Activated CD4-positive, alpha-beta T cell treated with anti-CD3 and anti-CD28 coated beads, Interleukin-2, amount 50 U/mL, for 1 hour (primary cell): Measurements from ENCODE around the gene RAB43.
"Not testable (repeated sequence)": the region's sequence is repeated elsewhere in the genome, so short reads cannot be mapped to it uniquely, and the experiment has no call there.

Source experiments
- DNase-seq: peaks from one replicate; pipeline ENCODE4 v3.0.0-alpha.2; 2020

The RAB43 gene

DNA sequence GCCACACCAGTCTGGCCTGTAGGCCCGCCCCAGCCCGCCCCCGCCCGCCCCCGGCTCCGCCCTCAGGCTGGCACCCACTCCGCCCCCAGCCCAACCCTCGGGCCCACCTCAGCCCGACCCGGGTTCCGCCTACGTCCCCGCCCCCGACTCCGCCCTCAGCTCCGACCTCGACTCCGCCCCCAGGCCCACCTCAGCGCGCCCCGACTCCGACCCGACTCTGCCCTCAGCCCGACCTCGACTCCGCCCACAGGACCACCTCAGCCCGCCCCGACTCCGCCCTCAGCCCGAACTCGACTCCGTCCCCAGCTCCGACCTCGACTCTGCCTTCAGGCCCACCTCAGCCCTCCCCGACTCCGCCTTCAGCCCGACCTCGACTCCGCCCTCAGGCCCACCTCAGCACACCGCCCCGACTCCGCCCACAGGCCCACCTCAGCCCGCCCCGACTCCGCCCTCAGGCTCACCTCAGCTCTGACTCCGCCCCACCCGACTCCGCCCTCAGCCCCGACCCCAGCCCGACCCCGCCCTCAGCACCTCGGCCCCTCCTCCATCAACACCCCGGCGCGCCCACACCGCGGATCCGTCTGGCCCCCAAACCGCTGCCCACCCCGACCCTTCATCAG, at the start of gene RAB43:
Gene RAB43 (minus strand): TSS at position 13 of the 620 bp plus-strand sequence. CDS start 315 bp downstream, outside the sequence.
- DNase-seq, result peak; percentile 87

DNA sequence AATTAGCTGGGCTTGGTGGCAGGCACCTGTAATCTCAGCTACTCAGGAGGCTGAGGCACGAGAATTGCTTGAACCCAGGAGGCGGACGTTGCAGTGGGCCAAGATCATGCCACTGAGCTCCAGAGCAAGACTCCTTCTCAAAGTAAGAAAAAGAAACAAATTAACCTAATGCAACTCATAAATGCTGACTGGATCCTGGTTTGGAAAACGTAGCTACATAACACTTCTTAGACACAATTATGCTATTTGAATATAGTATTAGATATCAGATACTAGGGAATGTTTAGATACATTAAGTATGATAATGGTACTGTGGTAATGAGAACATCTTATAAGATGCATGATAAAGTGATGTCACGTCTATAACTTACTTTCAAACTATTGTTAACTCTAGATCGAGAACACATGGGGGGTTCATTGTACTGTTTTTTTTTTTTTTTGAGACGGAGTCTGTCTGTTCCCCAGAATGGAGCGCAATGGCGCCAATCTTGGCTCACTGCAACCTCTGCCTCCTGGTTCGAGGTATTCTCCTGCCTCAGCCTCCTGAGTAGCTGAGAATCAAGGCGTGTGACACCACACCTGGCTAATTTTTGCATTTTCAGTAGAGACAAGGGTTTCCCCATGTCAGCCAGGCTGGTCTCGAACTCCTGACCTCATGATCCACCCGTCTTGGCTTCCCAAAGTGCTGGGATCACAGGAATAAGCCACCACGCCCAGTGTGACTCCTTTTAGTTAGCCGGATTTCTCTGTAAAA, 45.2 kb upstream of the RAB43 start:
- DNase-seq, result no peak

DNA sequence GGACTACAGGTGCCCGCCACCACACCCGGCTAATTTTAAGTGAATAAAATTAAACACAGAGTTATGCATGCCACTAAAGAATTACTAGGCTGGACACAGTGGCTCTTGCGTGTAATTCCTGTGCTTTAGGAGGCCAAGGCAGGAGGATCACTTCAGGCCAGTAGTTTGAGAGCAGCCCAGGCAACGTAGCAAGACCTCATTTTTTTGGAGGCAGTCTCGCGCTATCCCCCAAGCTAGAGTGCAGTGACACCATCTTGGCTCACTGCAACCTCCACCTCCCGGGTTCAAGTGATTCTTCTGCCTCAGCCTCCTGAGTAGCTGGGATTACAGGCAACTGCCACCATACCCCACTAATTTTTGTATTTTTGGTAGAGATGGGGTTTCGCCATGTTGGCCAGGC, 44.0 kb upstream of the RAB43 start:
- DNase-seq, result not testable (repeated sequence)

DNA sequence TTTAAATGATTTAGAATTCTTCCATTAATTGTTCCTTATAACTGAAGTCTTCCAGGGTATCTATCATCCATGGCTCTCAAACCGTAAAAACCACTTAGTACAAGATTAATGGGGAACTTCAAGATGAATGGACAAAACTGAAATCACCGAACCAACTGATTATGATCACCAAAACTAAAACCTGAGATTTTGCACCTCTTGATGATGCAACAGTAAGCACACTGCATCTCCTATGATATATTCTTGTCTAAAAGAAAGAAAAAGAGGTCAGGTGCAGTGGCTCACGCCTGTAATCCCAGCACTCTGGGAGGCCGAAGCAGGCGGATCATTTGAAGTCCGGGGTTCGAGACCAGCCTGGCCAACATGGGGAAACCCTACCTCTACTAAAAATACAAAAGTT, 42.9 kb upstream of the RAB43 start:
- DNase-seq, result no peak

DNA sequence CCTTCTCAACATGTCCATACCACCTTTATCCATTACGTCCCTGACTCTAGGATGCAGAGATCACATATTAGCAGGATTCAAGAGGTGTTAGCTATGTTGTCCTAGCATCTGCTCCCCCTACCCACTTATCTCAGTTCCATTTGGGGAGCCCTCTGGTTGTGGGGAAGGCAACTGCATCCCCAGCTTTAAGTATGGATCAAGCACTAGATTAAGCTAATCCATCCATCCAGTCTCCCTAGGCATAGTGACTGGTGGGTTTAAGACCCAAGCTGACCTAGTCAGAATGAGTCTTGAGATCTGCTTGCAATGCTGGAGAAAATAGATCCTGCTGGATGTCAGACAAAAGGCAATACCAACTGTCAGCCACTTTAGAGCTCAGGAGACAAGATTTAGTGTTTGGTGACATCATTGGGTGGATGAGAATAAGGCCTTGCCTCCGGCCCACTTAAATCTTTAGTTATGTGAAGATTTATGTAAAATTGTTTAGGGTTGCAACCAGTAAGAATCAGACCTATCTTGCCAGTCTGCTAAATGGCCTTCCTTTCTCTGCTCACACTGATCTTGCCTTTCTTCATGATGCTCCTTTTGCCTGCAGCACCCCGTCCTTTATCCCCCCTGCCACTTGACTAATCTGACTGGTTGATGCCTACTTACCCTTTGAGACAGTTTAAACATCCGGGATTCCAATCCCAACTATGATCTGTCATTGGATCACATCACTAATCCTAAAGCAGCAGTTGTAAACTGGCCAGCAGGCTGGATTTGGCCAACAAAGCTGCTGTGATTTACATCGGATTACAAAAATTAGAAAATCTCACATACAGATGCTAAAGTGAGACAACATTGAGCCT, 41.4 kb upstream of the RAB43 start:
- DNase-seq, result no peak

DNA sequence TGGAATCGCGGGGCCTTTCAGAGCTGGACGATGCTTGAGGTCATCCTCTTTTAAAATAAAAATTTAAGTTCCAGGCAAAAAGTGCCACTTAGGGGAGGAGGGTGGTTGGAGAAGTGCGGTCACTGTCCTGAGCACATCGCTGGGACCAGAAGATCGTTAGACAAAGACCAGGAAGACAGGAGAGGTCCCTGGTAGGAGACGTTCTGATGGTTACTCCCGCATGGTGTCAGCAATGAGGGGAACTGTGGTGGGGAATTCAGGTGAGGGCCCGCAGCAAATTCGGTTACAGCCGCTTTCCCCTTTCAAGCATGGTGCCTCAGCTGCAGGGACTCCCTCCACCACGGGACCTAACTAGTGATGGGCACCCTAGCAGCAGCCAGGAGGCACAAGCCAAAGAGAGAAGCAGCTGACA, 40.3 kb upstream of the RAB43 start:
- peak; percentile 16 for DNase-seq

DNA sequence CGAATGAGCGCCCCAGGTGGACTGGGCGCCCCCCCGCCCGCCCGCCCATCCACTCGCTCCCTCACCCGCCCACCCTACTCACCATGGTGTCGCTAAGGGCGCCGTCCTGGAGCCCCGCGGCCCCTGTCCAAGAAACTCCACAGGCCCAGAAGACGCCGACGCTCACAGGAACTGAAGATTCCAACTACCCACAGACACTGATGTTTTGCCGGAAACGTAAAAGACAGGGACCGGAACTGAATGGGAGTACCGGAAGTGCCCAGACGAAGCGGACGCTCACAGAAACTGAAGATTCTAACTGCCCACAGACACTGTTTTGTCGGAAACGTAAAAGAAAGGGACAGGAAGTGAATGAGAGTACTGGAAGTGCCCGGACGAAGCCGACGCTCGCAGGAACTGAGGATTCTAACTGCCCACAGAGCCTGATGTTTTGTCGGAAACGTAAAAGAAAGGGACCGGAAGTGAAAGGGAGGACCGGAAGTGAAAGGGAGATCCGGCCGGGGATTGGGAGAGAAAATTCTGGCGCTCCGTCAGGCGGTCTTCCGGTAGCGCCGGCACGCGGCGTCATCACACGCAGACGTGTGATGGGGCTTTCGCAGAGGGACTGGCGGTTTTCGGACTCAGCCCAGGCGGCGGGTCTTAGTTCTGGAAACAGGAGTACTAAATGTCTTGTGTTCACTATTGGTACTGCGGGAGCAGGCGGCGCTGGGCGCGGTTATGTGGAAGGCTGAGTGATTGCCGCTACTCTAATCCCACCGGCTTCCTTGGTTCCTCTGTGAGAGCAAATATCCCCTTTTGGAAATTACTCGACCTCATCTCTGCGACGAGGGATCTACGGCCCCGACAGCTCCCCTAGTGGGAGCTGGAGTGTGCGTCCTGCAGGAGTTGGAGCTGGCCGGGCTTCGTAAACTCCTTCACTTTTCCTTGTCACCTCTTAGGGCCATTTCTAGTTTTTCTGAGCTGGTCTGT, 39.6 kb upstream of the RAB43 start, which contains the start of gene ISY1:
Gene ISY1 (minus strand): TSS at position 173 of the 969 bp plus-strand sequence. CDS start 88 bp downstream, at position 85.
- peak; percentile 77 for DNase-seq

DNA sequence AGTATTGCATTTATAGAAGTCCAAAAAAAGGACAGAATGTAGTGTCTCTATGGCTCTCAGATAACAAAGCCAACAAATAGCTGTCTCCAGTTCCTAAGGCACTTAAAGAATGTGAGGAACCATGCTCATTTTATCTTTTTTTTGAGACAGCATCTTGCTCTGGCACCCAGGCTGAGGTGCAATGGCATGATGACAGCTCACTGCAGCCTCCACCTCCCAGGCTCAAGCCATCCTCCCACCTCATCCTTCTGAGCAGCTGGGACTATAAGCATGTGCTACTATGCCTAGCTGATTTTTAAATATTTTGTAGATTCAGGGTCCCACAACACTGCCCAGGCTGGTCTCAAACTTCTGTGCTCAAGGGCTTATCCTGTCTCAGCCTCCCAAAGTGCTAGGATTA, 23.2 kb upstream of the RAB43 start:
- no peak for DNase-seq

DNA sequence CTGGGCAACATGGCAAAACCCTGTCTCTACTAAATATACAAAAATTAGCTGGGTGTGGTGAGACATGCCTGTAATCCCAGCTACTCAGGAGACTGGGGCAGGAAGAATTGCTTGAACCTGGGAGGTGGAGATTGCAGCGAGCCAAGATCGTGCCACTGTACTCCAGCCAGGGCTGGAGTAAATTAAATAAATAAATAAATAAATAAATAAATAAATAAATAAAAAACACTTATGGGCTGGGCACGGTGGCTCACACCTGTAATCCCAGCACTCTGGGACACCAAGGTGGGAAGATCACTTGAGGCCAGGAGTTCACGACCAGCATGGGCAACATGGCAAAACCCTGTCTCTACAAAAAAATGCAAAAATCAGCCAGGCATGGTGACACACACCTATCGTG, 19.4 kb upstream of the RAB43 start:
- not testable (repeated sequence) for DNase-seq

DNA sequence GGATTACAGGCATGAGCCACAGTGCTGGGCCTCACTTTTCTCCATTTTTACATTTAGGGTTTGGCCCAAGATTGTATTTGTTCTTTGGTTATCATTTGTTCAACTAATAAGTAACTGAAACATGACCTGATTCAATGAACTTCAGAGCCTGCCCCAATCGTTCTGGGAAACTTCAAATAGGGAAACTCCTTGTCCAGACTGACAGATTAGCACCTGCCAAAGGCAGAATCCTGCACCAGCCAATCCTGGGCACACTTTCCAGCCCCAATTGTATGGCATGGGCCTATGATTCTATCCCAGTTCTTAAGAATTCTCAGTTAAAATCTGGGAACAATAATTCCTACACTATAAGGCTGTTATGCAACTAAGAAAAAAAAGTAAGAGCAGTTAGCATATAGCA, 18.3 kb upstream of the RAB43 start:
- DNase-seq, result no peak

DNA sequence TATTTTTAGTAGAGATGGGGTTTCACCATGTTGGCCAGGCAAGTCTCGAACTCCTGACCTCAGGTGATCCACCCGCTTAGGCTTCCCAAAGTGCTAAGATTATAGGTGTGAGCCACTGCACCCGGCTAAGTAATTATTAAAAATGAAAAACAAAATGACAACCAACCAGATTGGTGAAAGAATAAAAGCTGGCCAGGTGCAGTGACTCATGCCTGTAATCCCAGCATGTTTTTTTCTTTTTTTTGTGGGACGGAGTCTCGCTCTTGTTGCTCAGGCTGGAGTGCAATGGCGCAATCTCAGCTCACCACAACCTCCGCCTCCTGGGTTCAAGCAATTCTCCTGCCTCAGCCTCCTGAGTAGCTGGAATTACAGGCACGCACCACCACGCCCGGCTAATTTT, 14.7 kb upstream of the RAB43 start:
- DNase-seq, result not testable (repeated sequence)

DNA sequence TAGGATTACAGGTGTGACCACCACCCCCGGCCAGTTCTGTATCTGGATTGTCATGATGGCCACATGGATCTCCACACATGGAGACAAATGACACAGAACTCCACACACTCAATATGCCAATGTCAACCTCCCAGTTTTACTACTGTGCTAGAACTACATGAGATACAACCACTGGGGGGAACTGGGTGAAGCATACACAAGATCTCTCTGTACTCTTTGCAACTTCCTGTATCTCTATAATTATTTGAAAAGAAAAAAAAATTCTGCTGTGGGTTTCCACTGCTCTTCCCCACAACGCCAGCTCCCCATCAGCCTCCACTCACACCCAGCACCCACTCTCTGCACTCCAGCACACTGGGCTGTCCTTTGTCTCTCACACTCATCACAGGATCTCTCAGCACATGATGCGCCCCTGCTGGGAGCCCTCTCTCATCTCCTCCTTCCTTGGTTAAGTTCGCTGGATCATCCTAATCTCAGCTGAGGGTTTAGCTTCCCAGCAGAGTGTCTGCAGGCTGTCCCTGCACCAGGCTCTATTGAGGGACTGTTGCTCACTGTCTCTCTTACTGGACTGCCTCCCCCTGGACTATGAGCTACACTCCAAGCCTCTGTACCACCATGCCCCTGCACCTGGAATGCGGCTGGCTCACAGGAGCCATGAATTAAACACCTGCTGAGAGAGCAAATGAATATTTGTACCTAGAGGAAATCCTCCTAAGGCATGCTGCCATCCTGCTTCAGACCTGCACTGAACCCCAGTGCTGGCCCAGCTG, 10.7 kb upstream of the RAB43 start:
- DNase-seq, result no peak

DNA sequence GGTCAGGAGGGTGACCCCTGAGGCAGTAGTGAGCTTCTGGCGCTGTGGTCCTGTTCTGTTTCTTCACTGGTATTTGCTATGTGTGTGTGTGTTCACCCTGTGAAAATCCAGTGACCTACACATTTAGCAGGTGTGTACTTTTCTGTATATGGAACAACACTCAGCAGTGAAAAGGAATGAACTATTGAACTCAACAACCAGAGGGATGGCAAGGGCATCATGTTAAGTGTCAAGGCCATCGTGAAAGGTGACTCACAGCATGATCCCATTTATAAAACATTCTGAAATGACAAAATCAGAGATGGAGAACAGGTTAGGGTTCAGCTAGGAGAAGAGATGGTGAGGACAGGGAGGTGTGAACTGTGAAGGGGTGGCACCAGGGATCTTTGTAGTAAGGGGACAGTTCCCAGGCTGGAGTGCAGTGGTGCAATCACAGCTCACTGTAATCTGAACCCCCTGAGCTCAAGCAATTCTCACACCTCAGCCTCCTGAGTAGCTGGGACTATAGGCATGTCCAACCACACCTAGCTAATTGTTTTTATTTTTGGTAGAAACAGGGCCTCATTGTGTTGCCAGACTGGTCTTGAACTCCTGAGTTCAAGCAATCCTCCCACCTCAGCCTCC, 10.0 kb upstream of the RAB43 start:
- DNase-seq, result no peak

DNA sequence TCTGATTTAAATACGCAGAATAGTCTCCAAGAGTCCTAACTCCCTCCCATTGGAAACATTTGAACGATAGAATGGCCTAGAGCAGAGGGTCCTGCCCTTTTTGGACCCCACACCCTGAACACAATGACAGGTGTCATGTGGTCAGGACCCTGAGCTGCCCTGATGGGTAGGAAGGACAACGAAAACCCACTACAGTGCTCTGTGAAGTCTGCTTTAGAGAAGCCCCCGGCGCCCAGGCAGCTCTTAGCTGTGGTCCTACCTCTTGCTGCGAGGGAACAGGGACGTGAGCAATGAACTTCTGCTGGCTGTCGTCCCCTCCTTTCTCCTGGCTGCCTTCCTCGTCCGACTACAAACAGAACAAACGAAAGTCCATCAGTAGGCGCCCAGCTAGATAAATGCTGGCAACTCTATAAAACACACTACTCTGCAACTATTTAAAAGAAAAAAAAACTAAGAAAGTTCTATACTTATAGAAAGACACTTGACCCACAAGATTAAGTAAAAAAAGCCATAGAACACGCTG, 8.7 kb upstream of the RAB43 start:
- no peak for DNase-seq

DNA sequence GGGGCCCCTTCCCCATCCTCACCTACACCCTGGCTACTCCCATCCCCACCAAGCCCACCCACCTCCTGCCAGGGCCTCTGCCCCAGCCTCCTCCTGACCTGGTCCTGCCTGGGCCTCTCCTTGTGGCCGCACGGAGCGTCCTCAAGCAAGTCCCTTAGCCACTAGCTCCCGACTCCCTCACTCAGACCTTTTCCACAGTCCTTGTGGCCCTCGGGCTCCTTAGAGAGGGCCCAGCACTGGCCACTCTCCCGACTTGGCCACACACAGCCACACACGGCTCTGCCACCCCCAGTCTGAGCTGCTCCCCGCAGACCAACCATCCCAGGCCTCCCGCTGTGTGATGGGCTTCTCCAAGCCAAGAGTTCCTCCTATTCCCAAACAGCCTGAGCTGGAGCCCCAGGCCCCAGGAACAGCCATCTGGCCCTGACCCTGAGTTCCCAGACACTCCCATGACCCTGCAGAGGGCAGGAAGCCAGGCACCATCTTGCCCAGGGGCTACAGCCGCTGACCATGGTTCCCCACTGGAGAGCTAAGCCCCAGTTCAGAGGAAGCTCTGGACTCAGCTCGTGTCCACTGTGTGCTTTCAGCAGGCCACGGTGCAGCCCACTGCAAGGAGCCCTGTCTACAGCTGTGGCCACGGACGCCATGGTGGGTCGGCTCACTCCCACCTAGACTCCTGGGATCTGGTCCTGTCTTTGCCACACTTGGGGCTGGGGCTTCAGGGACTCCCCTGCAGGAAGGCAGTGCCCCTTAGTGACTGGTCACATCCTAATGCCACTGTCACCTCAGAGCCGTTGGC, 7.0 kb upstream of the RAB43 start:
- DNase-seq, result no peak

DNA sequence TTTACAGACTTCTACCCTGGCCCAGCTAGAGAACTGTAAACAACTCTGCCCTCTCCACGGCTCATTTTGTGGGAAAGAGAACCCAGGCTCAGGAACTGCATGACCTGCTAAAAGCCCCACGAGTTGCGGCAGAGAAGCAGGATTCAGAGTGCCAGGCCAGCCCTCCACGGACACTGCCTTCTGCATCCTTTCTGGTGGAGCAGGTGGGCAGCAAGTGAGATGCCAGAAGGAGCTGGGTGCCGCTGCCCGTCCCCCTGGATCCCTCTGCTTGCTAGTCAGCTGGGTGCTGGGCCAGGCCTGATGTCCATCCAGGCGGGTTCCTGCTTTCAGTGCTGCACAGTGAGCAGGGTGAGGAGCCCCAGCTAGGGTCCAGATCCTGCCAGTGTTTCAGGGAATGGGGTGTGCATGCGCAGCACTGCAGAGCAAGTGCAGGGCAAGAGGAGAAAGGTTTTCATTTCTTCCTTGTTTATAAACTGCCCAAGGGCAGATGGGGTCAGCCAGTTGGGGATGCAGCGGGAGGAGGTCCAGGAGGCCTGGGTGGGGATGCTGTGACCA, 5.2 kb upstream of the RAB43 start:
- DNase-seq, result no peak

DNA sequence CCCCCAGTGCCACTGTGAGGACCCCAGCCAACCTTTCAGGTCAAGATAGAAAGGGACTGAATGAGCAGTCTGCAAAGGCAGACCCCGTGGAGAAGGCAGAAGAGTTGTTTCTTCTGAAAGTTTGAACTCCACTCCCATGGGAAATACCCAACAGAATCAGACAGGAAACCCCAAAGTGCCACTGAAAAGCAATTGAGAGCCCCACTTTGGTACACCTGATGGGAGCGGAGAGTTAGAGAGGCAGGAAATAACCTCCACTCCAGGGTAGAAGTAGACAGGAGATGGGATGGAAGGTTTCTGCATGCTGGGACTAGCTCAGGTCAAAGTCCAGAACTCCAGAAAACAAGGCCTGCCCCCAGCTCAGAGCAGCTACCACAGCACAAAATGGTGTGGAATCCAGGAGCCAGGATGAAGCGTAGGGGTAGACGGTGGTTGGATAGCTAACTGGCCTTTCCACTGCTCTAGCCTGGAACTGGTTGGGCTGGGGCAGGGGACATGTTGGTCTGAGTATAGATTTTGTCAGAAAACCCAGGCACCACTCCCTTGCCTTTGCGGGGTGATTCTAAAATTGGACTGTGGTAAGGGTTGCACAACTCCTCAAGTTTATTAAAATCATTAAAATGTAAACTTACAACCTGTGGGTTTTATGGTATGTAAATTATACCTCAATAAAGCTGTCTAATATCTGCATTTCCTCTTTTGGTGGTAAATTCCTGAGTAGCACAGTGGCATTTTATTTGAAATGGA, 1.9 kb upstream of the RAB43 start:
- DNase-seq, result no peak

DNA sequence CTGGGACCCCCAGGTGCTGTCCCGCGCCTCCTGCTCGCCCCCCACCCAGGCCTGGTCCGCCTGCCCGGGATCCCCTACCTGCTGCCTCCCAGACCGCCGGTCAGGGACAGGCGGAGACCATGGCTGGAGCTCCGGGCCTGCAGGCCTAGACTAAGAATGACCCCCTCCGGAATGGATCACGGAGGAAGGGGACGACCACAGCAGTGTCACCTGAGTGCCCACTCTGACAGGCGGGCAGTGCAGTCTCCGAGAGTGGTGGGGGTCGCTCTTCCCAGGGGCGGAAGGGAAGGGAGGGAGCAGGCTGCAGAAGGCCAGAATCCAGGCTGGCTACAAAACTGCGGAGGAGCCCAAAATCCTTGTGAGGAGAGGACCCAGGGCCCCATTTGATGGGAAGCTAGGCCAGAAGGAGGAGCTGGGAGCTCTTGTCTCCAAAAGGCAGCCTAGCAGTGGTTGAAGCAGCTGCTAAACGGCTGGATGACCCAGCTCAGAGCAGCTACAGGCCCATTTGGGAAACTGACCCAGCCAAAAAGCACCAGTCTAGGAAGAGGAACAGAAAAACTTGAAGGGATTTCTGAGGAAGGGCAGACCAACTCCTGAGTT, 908 bp upstream of the RAB43 start:
- DNase-seq, result no peak
